Measurements from ENCODE around the gene ARHGEF19. TPM values are rescaled to one million over a fixed set of nuclear protein-coding genes. Genes with fewer than 3 reads are reported as not detected.

ARHGEF19 gene
- total and polyA plus RNA-seq, 12 donors: 4.8 to 46.2 (median 22.1) TPM

GRCh38 chr1:16242556-16243214 is 30.2 kb upstream of the ARHGEF19 start:
- TF ChIP-seq CTCF (IDR thresholded peaks at IDR 0.05) (no peak), POLR2A (IDR thresholded peaks at IDR 0.05) (no peak)
- intact Hi-C loops (cut with DNase I): loop anchor here in 1 of 2 donors (5.0 kb wide), 1 partner anchor 160 kb away; no protein-coding TSS in a partner anchor
- Histone ChIP-seq H3K9me3 (replicated peaks in 1 of 3) (no peaks in the 10 kb centered on the region), H3K27me3 (no peaks in the 10 kb centered on the region), H3K27ac (no peak overlapping the region), H3K4me3 (no peak overlapping the region), H3K36me3 (replicated peaks in 1 of 2) (peaks cover 0 to 5% of the 10 kb centered on the region in 2 donors), H3K4me1 (replicated peaks in 1 of 2) (peaks cover 3 to 12% of the 10 kb centered on the region in 2 donors)
- WGBS, 4 donors: 81 to 87% (median 85%) methylated on average over 15 to 17 of the region's 17 CpGs
- peak in 2 of 7 donors; percentile 6 to 22 for DNase-seq

- DNase-seq: peak in 1 of 7 donors; percentile 24
- intact Hi-C loops (cut with DNase I): loop anchor here in 1 of 2 donors (5.0 kb wide), 1 partner anchor 159 kb away; no protein-coding TSS in a partner anchor
Observed at GRCh38 chr1:16241221-16241708, 28.8 kb upstream of the ARHGEF19 start.

GRCh38 chr1:16239972-16240491 is 27.6 kb upstream of the ARHGEF19 start:
- Histone ChIP-seq H3K27me3 (no peaks in the 10 kb centered on the region), H3K27ac (no peak overlapping the region), H3K4me1 (replicated peaks in 1 of 2) (peaks cover 9 to 30% of the 10 kb centered on the region in 2 donors), H3K9me3 (replicated peaks in 1 of 3) (no peaks in the 10 kb centered on the region), H3K36me3 (replicated peaks in 1 of 2) (no peaks in the 10 kb centered on the region), H3K4me3 (no peak overlapping the region)
- no peak for TF ChIP-seq POLR2A (IDR thresholded peaks at IDR 0.05)
- TF ChIP-seq CTCF (IDR thresholded peaks at IDR 0.05): no peak
- intact Hi-C loops (cut with DNase I): loop anchor here in 1 of 2 donors (5.0 kb wide), 1 partner anchor 158 kb away; no protein-coding TSS in a partner anchor
- DNase-seq: peak in 1 of 7 donors; percentile 13
- WGBS, 4 donors: 80 to 93% (median 83%) methylated on average over 2 of the region's 2 CpGs

More at GRCh38 chr1:16241221-16241708, 28.8 kb upstream of the ARHGEF19 start:
- Histone ChIP-seq H3K27ac (no peak overlapping the region), H3K4me1 (replicated peaks in 1 of 2) (peaks cover 9 to 23% of the 10 kb centered on the region in 2 donors), H3K9me3 (replicated peaks in 1 of 3) (no peaks in the 10 kb centered on the region), H3K36me3 (replicated peaks in 1 of 2) (no peaks in the 10 kb centered on the region), H3K4me3 (no peak overlapping the region), H3K27me3 (no peaks in the 10 kb centered on the region)
- 65 to 79% (median 70%) methylated on average over 10 of the region's 10 CpGs for WGBS, 4 donors
- TF ChIP-seq CTCF (IDR thresholded peaks at IDR 0.05) (no peak), POLR2A (IDR thresholded peaks at IDR 0.05) (no peak)

GRCh38 chr1:16237343-16237830 is 24.9 kb upstream of the ARHGEF19 start:
- WGBS, 4 donors: 15 to 19% (median 17%) methylated on average over 6 of the region's 6 CpGs
- Histone ChIP-seq H3K9me3 (replicated peaks in 1 of 3) (no peaks in the 10 kb centered on the region), H3K27ac (peak overlapping the region; percentile 86 to 94 (median 94)), H3K4me3 (peak overlapping the region in 1 of 4 donors; percentile 61), H3K27me3 (no peaks in the 10 kb centered on the region), H3K36me3 (replicated peaks in 1 of 2) (no peaks in the 10 kb centered on the region), H3K4me1 (replicated peaks in 1 of 2) (peaks cover 9 to 23% of the 10 kb centered on the region in 2 donors)
- TF ChIP-seq CTCF (IDR thresholded peaks at IDR 0.05): no peak
- no peak for TF ChIP-seq POLR2A (IDR thresholded peaks at IDR 0.05)
- DNase-seq: peak in 5 of 7 donors; percentile 44 to 67 (median 57)
- intact Hi-C loops (cut with DNase I): no loop called here

All from adrenal gland (tissue), 12 donors.